GM10847 (cell line): Measurements from ENCODE around the gene TMEM72.

Experiments used
- POLR2A ChIP-seq: IDR thresholded peaks from 2 replicates; pipeline ENCODE4 v1.6.1; 2011; ENCODE audit not compliant: insufficient read length; ENCODE audit errors: extremely low read depth

The TMEM72 gene

DNA sequence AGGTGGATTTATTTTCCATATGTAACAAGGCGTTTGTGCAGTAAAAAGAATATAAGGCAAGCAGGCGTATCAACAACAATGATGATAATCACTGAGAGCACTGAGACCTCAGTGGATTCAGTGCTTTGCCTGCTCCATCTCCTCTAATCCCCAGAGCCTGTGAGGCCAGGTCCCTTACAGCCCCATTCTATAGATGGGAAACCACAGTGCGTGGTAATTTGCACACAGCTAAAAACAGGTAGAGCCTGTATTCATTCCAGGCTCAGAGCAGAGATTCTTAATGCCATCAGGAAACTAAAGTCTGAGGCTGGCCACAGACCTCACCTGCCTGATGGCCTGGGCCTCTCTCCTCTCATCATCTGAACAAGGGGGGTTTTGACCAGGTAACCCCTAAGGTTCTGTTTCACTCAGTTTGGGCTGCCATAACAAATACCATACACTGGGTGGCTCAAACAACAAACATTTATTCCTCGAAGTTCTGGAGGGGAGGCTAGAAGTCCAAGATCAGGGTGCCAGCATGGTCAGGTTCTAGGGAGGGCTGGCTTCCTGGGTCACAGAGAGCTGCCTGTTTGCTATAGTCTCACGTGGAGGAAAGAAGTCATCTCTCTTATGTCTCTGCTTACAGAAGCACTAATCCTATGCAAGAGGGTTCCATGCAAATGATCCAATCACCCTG lies 38.1 kb downstream of the TMEM72 start:
- no peak for TF ChIP-seq POLR2A

DNA sequence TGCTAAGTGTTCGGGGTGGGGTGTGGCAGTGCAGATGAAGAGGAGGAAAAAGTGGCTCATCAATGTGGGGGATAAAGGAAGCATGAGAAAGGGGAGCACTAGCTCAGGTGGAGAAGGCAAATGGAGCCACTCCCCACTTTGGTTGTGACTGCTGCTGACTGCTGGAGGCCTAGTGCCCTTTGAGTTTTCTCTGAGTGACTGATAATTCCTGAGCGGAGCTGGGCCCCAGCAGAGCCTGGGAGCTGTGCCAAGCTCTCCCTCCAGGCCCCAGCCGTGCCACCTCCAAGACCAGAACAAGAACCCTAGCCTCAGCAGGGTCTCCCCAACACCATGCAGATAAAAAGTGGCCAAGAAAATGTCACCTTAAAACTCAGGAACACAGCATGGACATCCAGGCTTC lies 38.8 kb downstream of the TMEM72 start:
- no peak for TF ChIP-seq POLR2A

- no peak for TF ChIP-seq POLR2A
These were observed 39.4 kb downstream of the TMEM72 start for GRCh38 chr10:44950326-44951225.

GRCh38 chr10:44951576-44952226 lies 40.6 kb downstream of the TMEM72 start:
- no peak for TF ChIP-seq POLR2A

- no peak for TF ChIP-seq POLR2A
These were observed 41.7 kb downstream of the TMEM72 start for GRCh38 chr10:44952779-44953231.

GRCh38 chr10:44954042-44954441 lies 42.9 kb downstream of the TMEM72 start:
- no peak for TF ChIP-seq POLR2A

DNA sequence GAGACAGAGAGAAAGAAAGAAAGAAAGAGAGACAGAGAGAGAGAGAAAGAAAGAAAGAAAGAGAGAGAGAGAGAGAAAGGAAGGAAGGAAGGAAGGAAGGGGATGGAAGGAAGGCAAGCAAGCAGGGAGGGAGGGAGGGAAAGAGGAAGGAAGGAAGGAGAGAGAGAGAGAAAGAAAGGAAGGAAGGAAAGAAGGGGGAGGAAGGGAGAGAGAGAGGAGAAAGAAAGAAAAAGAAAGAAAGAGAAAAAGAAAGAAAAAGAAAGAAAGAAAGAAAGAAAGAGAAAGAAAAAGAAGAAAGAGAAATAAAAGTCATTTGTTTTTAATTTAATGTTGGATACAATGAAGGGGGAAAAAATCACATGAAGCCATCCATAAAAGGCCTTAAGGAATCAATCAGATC lies 43.8 kb downstream of the TMEM72 start:
- TF ChIP-seq POLR2A: no peak

DNA sequence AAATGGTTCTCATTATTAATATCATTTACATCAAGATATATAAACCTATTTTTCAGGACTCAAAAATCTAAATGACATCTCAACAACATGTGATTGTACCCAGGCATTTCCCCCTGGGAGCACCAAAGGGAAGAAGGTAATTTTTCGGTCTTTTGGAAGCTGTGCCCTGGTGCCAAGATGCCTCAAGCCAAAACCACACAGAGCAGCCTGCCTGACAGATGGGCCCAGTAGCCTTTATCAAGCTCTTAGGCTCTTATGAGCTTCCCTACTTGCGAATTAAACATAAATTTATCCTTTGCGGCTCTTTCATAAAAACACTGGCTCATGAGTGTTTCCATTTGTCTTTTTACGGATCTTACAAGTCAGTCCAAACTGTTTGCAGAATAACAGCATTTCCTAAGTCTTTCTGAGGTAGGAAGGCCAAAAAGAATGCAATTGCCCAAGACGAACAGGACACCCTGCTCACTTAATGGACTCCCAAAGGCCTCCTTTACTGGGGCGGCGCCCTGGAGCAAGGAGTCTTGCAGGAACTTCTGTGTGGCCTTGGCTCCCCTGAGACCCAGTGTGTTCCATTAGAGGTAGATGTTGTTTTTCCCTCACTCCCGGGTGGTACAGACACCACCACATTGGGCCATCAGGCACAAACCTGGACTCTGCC lies 44.4 kb downstream of the TMEM72 start:
- TF ChIP-seq POLR2A: no peak

DNA sequence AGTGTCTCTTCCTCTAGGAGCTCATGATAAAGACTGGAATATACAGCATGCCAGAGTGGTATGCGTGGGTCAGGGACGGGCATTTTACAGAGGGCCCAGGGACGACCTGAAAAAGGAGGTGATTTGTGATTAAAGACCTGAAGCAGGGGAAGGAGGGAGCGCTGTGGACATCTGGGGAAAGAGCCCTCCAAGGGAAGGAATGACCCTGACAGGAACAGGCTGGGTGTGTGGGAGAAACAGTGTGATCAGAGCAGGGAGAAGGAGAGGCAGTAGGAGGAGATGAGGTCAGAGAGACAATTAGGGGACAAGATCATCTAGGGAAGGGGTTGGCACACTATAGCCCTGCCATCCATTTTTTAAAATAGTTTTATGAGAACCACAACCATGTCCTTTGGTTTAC lies 45.1 kb downstream of the TMEM72 start:
- no peak for TF ChIP-seq POLR2A

DNA sequence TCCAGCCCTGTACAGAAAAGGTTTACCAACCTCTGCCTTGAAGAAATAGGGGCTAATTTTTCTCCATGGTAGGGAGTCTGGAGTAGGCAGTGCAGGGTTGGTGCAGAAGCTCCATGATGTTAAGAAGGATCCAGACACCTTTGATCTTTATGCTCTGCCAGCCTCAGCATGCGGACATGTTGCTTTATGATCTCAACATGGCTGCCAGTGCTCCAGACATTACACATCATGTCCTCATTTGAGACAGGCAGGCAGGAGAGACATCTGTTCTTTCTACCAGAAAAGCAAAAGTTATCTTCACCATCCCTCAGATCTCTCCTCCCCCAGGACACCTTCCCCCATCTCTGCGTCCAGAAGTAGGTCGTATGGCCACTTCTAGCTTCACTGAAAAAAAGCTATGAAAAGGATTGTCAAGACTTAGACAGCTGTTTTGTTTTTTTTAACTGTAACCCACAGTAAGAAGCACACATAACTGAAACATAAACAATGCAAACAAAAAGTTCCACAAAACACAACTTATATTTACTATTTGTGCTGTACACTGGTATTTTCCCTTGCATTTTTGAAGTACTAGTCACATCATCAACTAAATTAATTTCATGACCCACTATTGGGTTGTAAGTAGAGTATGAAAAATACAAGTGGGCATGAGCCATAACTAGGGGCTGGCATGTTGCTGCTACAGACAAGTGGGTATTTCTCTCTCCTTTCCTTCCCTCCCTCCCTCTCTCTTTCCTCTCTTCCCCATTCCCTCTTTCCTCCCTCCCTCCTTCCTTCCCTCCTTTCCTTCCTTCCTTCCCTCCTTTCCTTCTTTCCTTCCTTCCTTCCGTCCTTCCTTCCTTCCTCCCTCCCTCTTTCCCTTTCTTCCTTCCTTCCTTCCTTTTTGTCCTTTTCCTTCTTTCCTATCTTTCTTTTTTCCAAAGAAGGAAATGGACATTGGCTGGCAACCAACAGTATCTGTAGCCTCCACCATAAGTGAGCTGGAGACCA lies 45.9 kb downstream of the TMEM72 start:
- TF ChIP-seq POLR2A: no peak

DNA sequence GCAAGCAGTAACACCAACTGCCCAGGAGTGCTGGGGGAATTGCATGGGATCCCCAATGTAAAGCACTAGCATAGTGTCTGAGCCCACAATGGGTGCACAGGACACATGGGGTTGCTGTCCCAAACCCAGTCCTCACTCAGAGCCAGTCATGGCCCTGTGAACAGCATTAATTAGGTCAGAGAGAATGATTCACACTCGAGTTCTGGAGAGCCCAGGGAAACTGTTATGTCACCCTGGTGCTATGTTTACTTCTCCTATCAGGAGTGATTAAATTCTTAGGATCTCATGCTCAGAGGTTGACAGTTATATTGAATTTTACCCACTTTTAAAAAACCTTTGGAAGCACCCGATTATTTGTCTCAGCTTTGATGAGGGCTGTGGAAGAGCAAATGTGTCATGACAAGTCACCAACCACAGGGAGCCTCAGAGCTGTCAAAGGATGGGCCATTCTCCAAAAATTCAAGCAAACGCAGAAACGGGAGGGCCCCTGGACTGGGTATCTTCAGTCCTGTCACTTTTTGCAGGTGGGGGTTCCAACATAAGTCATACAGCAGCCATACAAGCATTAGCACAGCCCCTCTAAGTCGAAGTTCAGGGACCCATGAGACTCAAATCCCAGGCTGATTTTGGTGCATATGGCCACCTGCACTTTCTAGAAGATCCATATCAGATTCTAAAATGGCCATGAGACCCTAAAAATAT lies 47.2 kb downstream of the TMEM72 start:
- no peak for TF ChIP-seq POLR2A

GRCh38 chr10:44958898-44959246 lies 47.7 kb downstream of the TMEM72 start:
- TF ChIP-seq POLR2A: no peak

GRCh38 chr10:44959247-44960087 lies 48.3 kb downstream of the TMEM72 start, which contains the start of gene RASSF4:
RASSF4 (plus strand) TSS chr10:44959802; CDS start chr10:44970203, 10,401 bp downstream.
- peak; percentile 85 for TF ChIP-seq POLR2A
